ENCODE results near the gene TPM3. TPM values are rescaled to one million over a fixed set of nuclear protein-coding genes. Genes with fewer than 3 reads are reported as not detected.
"Not testable (repeated sequence)": the region's sequence is repeated elsewhere in the genome, so short reads cannot be mapped to it uniquely, and the experiment has no call there.

TPM3 gene
- total RNA-seq, 2 donors from 2014 or later: 177 to 189 TPM

DNA sequence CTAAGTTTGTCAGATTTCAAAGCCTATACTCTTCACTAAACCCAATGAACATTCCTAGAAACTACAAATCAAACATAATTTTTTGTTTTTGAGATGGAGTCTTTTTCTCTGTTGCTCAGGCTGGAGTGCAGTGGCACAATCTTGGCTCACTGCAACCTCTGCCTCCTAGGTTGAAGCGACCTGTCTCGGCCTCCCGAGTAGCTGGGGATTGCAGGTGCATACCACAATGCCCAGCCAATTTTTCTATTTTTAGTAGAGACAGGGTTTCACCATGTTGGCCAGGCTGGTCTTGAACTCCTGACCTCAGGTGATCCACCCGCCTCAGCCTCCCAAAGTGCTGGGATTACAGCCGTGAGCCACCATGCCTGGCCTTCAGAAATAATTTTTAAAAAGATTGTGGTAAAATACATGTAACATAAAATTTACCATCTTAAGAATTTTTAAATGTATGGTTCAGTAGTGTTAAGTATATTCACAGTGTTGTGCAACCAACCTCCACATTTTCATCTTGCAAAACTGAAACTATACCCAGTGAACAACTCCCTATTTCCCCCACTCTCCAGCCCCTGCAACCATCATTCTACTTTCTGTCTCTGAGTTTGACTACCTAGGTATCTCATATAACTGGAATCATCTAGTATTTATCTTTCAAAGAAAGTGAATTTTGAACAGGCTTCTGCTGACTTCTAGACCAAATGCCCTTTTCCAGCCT is 16.9 kb upstream of the TPM3 start:
- intact Hi-C loops (cut with DNase I): no loop called here
- no peak for DNase-seq (ENCODE audit: low spot score)

DNA sequence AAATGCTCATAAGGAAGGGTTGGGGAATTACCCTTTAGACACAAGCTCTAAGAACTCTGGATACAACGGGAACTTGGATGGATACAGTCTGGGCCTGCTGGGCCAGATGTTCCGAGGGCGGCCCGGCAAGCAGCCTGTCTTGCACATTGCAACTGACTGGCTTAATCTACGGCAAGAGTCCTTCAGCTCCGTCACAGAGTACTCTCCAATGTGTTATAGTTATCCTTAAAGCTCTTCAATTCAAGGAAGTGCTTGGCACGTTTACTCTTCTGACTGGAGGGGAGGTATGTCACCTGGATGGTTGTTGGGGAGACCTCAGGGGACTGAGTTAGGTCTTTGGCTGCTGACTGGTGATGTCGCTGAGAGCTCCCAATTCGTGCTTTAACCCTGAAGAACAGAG is 15.4 kb upstream of the TPM3 start:
- DNase-seq (ENCODE audit: low spot score): no peak
- intact Hi-C loops (cut with DNase I): no loop called here

GRCh38 chr1:154206196-154206595 is 14.3 kb upstream of the TPM3 start, which contains the start of gene CFAP141:
TSS of gene CFAP141 (minus strand) at chr1:154206333. CDS start at chr1:154206307, 26 bp downstream.
- intact Hi-C loops (cut with DNase I): no loop called here
- DNase-seq (ENCODE audit: low spot score): no peak

DNA sequence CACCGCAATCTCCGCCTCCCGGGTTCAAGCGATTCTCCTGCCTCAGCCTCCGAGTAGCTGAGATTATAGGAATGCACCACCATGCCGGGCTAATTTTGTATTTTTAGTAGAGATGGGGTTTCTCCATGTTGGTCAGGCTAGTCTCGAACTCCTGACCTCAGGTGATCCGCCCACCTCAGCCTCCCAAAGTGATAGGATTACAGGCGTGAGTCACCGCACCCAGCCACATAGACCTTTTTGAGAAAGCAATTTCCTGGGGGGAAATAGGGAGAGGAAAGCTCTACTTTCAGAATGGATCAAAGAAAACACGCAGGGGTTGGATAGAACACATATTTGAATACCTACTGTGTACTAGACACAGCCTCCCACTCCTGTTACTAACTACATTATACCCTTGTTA is 13.9 kb upstream of the TPM3 start:
- intact Hi-C loops (cut with DNase I); DNase-seq (ENCODE audit: low spot score): not testable (repeated sequence)

GRCh38 chr1:154199563-154199879 is 7.6 kb upstream of the TPM3 start:
- intact Hi-C loops (cut with DNase I): no loop called here
- DNase-seq (ENCODE audit: low spot score): no peak

DNA sequence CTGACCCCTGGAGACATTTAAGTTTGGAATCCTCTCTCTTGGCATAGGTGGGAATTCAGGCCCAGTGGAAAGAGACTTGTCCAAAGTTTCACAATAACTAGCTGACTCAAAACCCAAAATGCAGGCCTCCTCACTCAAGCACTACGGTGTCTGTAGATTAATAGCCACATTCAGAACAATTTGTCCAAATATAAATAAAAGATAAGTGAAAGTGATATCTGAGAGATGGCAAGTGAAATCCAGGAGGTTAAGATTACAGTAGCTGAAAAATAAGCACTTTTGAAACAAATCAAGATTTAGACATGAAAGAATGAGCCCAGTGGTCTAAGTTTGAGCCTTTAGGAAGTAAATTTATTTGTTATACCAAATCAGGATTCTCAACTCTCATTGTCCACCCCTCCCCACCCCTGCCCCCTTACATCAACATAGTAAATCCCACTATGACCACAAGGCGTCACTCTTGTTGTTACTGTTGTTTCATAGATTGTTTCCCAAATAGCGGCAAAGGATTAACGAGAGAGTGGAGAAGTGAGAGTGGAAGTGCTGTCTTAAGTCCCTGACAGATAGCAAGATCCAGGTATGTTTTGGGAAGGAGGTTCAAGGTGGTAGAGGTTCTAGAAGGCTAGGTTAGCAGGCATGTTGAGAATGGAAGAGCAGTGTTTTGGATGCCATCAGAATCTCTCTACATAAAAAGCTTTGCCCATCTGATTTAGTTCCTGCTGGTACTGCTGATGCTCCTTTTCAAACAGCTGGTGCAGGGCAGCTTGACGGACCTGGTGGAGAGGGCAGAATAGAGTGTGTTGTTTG is 7.1 kb upstream of the TPM3 start:
- DNase-seq (ENCODE audit: low spot score): no peak
- intact Hi-C loops (cut with DNase I): no loop called here

- DNase-seq (ENCODE audit: low spot score): no peak
- intact Hi-C loops (cut with DNase I): no loop called here
These were observed 1.9 kb upstream of the TPM3 start for GRCh38 chr1:154193821-154194220.

GRCh38 chr1:154192476-154192875 is 576 bp upstream of the TPM3 start:
- no peak for DNase-seq (ENCODE audit: low spot score)
- intact Hi-C loops (cut with DNase I): no loop called here

DNA sequence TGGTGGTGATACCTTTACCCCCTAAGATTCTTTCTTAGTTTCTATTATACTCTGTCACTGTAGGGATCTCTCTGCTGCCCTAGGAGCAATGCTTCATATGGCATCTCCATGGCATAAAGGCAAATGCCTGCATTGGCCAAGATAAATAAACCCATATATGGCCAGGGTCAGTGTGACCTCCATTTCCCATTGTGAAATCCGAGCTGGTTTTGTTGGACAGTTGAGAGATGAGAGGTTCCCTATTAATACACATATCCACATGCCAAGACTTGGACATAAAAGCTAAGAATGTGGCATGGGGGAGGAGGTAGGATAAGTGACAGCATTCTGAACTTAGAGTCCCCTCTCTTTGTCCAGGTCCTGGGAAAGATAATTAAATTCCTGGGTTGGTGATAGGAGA is 1.4 kb downstream of the TPM3 start:
- intact Hi-C loops (cut with DNase I): no loop called here
- DNase-seq (ENCODE audit: low spot score): no peak

GRCh38 chr1:154186852-154187501 is 4.9 kb downstream of the TPM3 start:
- no peak for DNase-seq (ENCODE audit: low spot score)
- intact Hi-C loops (cut with DNase I): no loop called here

- no peak for DNase-seq (ENCODE audit: low spot score)
- intact Hi-C loops (cut with DNase I): no loop called here
These were observed 5.7 kb downstream of the TPM3 start for GRCh38 chr1:154186177-154186576.

- peak; percentile 99 for DNase-seq (ENCODE audit: low spot score)
- intact Hi-C loops (cut with DNase I): no loop called here
These were observed 8.6 kb downstream of the TPM3 start for GRCh38 chr1:154183046-154183915.

DNA sequence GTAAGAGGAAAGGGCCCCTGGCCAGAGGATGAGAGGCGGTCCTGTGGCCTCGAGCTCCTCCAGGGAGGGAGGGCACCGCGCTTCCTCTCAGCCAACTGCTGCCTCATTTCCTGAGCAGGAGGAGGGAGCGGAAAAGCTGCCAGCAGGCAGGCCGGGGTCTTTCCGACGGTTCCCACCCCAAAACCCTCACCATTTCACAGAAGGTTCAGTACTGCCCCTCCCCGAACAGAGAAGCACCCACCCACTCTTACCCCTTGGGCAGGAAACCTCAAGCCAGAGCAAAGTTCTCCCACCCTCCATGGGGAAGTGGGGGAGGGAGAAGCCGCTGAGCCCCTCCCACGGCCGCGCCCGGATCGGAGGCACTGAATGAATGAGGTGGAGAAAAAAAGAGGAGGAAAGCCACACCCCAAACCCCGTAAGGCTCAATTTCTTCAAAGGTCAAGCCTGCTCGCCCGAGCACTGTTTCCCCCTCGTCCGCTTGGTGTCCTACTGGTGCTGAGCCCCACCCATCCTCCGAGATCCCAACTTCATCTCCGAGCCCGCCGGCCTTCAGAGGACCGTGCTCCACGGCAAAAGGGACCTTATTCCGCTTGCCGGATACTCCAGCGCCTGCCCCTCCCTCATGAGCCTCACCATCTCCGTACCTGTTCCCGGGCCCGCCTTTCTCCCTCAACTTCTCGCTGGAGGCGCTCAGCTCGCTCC is 9.4 kb downstream of the TPM3 start:
- intact Hi-C loops (cut with DNase I): no loop called here
- peak; percentile 95 for DNase-seq (ENCODE audit: low spot score)

- intact Hi-C loops (cut with DNase I): no loop called here
- no peak for DNase-seq (ENCODE audit: low spot score)
These were observed 10.0 kb downstream of the TPM3 start for GRCh38 chr1:154181944-154182343.

- intact Hi-C loops (cut with DNase I): loop anchor here in 1 of 2 donors (10.0 kb wide), 1 partner anchor 185 kb away; the partner anchor contains the start of gene RPS27
- DNase-seq (ENCODE audit: low spot score): no peak
These were observed 11.8 kb downstream of the TPM3 start for GRCh38 chr1:154179946-154180687.

GRCh38 chr1:154178911-154179811 is 12.7 kb downstream of the TPM3 start:
- no peak for DNase-seq (ENCODE audit: low spot score)
- intact Hi-C loops (cut with DNase I): loop anchor here in 1 of 2 donors (10.0 kb wide), 1 partner anchor 184 kb away; the partner anchor contains the start of gene RPS27

DNA sequence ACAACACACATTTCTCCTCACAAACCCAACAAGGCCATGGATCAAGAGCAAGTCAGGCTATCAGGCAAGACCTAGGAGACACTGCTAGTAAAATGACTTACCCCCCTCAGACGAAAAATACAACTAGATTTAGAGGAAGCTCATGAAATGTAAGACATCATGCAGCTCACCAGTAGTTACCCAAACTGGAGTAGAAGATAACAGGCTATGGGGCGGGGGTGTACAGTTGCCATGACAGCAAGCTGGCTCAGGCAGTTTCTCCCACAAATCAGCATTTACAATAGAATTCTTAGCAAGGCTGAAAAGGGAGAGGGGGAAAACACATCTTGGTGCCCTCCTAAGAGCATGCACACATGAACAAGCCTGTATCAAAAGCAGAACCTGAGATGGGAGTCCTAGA is 13.9 kb downstream of the TPM3 start:
- intact Hi-C loops (cut with DNase I): loop anchor here in 1 of 2 donors (10.0 kb wide), 1 partner anchor 183 kb away; the partner anchor contains the start of gene RPS27

More for the DNA sequence above, 13.9 kb downstream of the TPM3 start:
- DNase-seq (ENCODE audit: low spot score): no peak

Data from posterior vena cava (tissue), 2 donors.